H1 (cell line): ENCODE measurements around the gene KRTAP24-1. TPM values are rescaled to one million over a fixed set of nuclear protein-coding genes. Genes with fewer than 3 reads are reported as not detected.

ENCODE experiments used
- CTCF ChIA-PET: fragments of 300-600 bp; sonication (Branson Sonifier 250); formaldehyde crosslinking; loops from one replicate; lab custom pipeline; 2021; ENCODE audit not compliant: partially characterized antibody; lab: Charles Lee
- POLR2A ChIA-PET: fragments of 300-600 bp; sonication (Branson Sonifier 250); formaldehyde crosslinking; loops from one replicate; lab custom pipeline; 2021; ENCODE audit warnings: inconsistent platforms; ENCODE audit not compliant: partially characterized antibody; lab: Charles Lee
- DNase-seq, 2 experiments: peaks; one replicate each; pipeline versions ENCODE4 v3.0.0 to v3.0.0-alpha.2; 2010 to 2022; ENCODE audit warnings: low spot score in 2 of 2, low read depth in 1 of 2, mixed read lengths in 1 of 2
- FAIRE-seq: peaks from 2 replicates; lab custom pipeline; 2011; peaks lifted over from hg19 to GRCh38; lab: Jason Lieb, UNC
- H2AFZ ChIP-seq: 2 replicates; pipeline ENCODE4 v1.8.1; 2012; ENCODE audit warnings: low read length, inconsistent platforms
- H2AK5ac ChIP-seq: 2 replicates; pipeline ENCODE4 v1.6.1; 2013; ENCODE audit warnings: low read depth, low read length
- H2BK120ac ChIP-seq: replicated peaks from 2 replicates; pipeline ENCODE3; 2013; ENCODE audit warnings: low read depth, low read length, inconsistent platforms
- H2BK12ac ChIP-seq: 2 replicates; pipeline ENCODE4 v1.6.1; 2013; ENCODE audit warnings: low read depth, low read length
- H2BK15ac ChIP-seq: 2 replicates; pipeline ENCODE4 v1.6.1; 2013; ENCODE audit warnings: low read length
- H2BK20ac ChIP-seq: 2 replicates; pipeline ENCODE4 v1.6.1; 2013; ENCODE audit warnings: low read length
- H2BK5ac ChIP-seq: 2 replicates; pipeline ENCODE4 v1.6.1; 2013; ENCODE audit warnings: low read depth, low read length
- H3K14ac ChIP-seq: 2 replicates; pipeline ENCODE4 v1.6.1; 2013; ENCODE audit warnings: inconsistent platforms; ENCODE audit not compliant: insufficient read length
- H3K18ac ChIP-seq: 2 replicates; pipeline ENCODE4 v1.6.1; 2013; ENCODE audit warnings: low read length; ENCODE audit errors: extremely low read depth
- H3K23ac ChIP-seq: 2 replicates; pipeline ENCODE4 v1.6.1; 2013; ENCODE audit warnings: inconsistent platforms; ENCODE audit not compliant: insufficient read length
- H3K23me2 ChIP-seq: 2 replicates; pipeline ENCODE4 v1.6.1; 2013; ENCODE audit warnings: low read depth, low read length
- H3K27ac ChIP-seq: 2 replicates; pipeline ENCODE4 v1.6.1; 2011; ENCODE audit warnings: low read depth, low read length, inconsistent platforms
- H3K27me3 ChIP-seq, 4 experiments: replicated peaks in 1 of 4; 1 replicate in 1 of 4; 2 replicates in 3 of 4; pipeline versions ENCODE4 v1.6.1 to v1.8.1; 2011 to 2013; ENCODE audit warnings: low read length in 3 of 4, mild to moderate bottlenecking in 3 of 4, inconsistent platforms in 2 of 4, mixed read lengths in 2 of 4, moderate library complexity in 1 of 4; ENCODE audit not compliant: control insufficient read depth in 3 of 4, insufficient read depth in 3 of 4; ENCODE audit errors: extremely low read depth in 1 of 4
- H3K36me3 ChIP-seq, 4 experiments: 2 replicates each; pipeline versions ENCODE4 v1.6.1 to v1.8.1; 2011 to 2013; ENCODE audit warnings: mild to moderate bottlenecking in 4 of 4, low read length in 3 of 4, moderate library complexity in 2 of 4, control low read depth in 1 of 4, inconsistent platforms in 1 of 4; ENCODE audit not compliant: insufficient read depth in 4 of 4, control insufficient read depth in 2 of 4
- H3K4ac ChIP-seq: replicated peaks from 2 replicates; pipeline ENCODE3; 2013; ENCODE audit warnings: low read length, low read depth, mixed read lengths, inconsistent platforms; ENCODE audit not compliant: insufficient read length
- H3K4me1 ChIP-seq, 4 experiments: replicated peaks in 1 of 4; 1 replicate in 1 of 4; 2 replicates in 3 of 4; pipeline versions ENCODE4 v1.6.1 to v1.8.1; 2011 to 2013; ENCODE audit warnings: low read length in 3 of 4, inconsistent platforms in 2 of 4, mixed read lengths in 1 of 4; ENCODE audit not compliant: insufficient read depth in 4 of 4, control insufficient read depth in 3 of 4
- H3K4me2 ChIP-seq, 2 experiments: 2 replicates each; pipeline versions ENCODE4 v1.6.1 to v1.8.1; 2011 to 2013; ENCODE audit warnings: low read depth in 2 of 2, low read length in 2 of 2, control low read depth in 1 of 2, inconsistent platforms in 1 of 2, mild to moderate bottlenecking in 1 of 2; ENCODE audit not compliant: insufficient read depth in 1 of 2
- H3K4me3 ChIP-seq, 4 experiments: fragments of 200-600, 300-600 bp in 1 of 4; sonication (generic), shearing (Covaris generic), sonication (Bioruptor Twin) in 1 of 4; 2 replicates each; pipeline versions ENCODE4 v1.5.1 to v1.8.1; 2011 to 2016; ENCODE audit warnings: low read length in 4 of 4, low read depth in 3 of 4, control low read depth in 2 of 4, inconsistent platforms in 2 of 4, mild to moderate bottlenecking in 2 of 4, mixed read lengths in 1 of 4, moderate library complexity in 1 of 4; ENCODE audit not compliant: insufficient read depth in 2 of 4; ENCODE audit errors: extremely low read depth in 1 of 4
- H3K56ac ChIP-seq: replicated peaks from 2 replicates; pipeline ENCODE3; 2013; ENCODE audit warnings: low read depth, mild to moderate bottlenecking, mixed read lengths, low read length, inconsistent platforms; ENCODE audit not compliant: insufficient read length
- H3K79me1 ChIP-seq: 2 replicates; pipeline ENCODE4 v1.6.1; 2013; ENCODE audit warnings: low read depth, low read length, control low read depth
- H3K79me2 ChIP-seq, 2 experiments: 2 replicates each; pipeline versions ENCODE4 v1.6.1 to v1.8.1; 2012 to 2013; ENCODE audit warnings: low read length in 2 of 2, mild to moderate bottlenecking in 2 of 2, inconsistent platforms in 1 of 2; ENCODE audit not compliant: insufficient read depth in 2 of 2, control insufficient read depth in 1 of 2
- H3K9ac ChIP-seq, 4 experiments: replicated peaks in 1 of 4; 1 replicate in 1 of 4; 2 replicates in 3 of 4; pipeline versions ENCODE4 v1.6.1 to v1.8.1; 2011 to 2013; ENCODE audit warnings: low read depth in 3 of 4, low read length in 3 of 4, control low read depth in 2 of 4, mild to moderate bottlenecking in 2 of 4, moderate library complexity in 2 of 4, inconsistent platforms in 1 of 4; ENCODE audit errors: extremely low read depth in 1 of 4
- H3K9me3 ChIP-seq, 2 experiments: 2 replicates each; pipeline versions ENCODE4 v1.6.1 to v1.8.1; 2012 to 2013; ENCODE audit warnings: mild to moderate bottlenecking in 2 of 2, moderate library complexity in 2 of 2, control low read depth in 1 of 2, inconsistent platforms in 1 of 2, low read depth in 1 of 2, low read length in 1 of 2, mixed read lengths in 1 of 2; ENCODE audit not compliant: insufficient read depth in 2 of 2
- H4K20me1 ChIP-seq, 2 experiments: replicated peaks in 1 of 2; 2 replicates each; pipeline versions ENCODE3 to v1.8.1; 2011 to 2013; ENCODE audit warnings: inconsistent platforms in 2 of 2, low read length in 2 of 2, mild to moderate bottlenecking in 1 of 2; ENCODE audit not compliant: insufficient read depth in 2 of 2, control insufficient read depth in 1 of 2
- H4K5ac ChIP-seq: 2 replicates; pipeline ENCODE4 v1.6.1; 2013; ENCODE audit warnings: low read length, low read depth, mixed read lengths, inconsistent platforms; ENCODE audit not compliant: insufficient read length
- H4K8ac ChIP-seq: 2 replicates; pipeline ENCODE4 v1.8.0; 2013; ENCODE audit warnings: mild to moderate bottlenecking, moderate library complexity, low read length, inconsistent platforms; ENCODE audit not compliant: insufficient read depth; ENCODE audit errors: extremely low read depth
- H4K91ac ChIP-seq: replicated peaks from 2 replicates; pipeline ENCODE3; 2013; ENCODE audit warnings: low read length, mixed read lengths, inconsistent platforms; ENCODE audit not compliant: insufficient read length
- ASH2L ChIP-seq: fragments of 200-600, 300-600 bp; sonication (generic); IDR thresholded peaks from one replicate; pipeline ENCODE4 v1.7.1; 2017; ENCODE audit warnings: low read length
- CBX5 ChIP-seq: fragments of 300-800, 300-1000 bp; sonication (generic); IDR thresholded peaks from 2 replicates; pipeline ENCODE4 v1.7.1; 2016; ENCODE audit warnings: antibody characterized with exemption, low read length, low read depth
- CEBPB ChIP-seq: IDR thresholded peaks from 2 replicates; pipeline ENCODE4 v1.6.1; 2012; ENCODE audit warnings: low read depth, low read length
- CREB1 ChIP-seq: IDR thresholded peaks from 2 replicates; pipeline ENCODE4 v1.6.1; 2012; ENCODE audit warnings: inconsistent platforms
- CTBP2 ChIP-seq: IDR thresholded peaks from 2 replicates; pipeline ENCODE4 v1.7.0; 2011; ENCODE audit warnings: borderline replicate concordance, mild to moderate bottlenecking, moderate library complexity, mixed read lengths, low read length; ENCODE audit not compliant: insufficient read depth, insufficient read length
- EP300 ChIP-seq, 2 experiments: IDR thresholded peaks; 1 replicate in 1 of 2; 2 replicates in 1 of 2; pipeline ENCODE4 v1.6.1; 2011 to 2012; ENCODE audit warnings: low read depth in 2 of 2, low read length in 2 of 2, mild to moderate bottlenecking in 2 of 2, borderline replicate concordance in 1 of 2, inconsistent platforms in 1 of 2, moderate library complexity in 1 of 2
- HDAC6 ChIP-seq: IDR thresholded peaks from one replicate; pipeline ENCODE4 v1.7.1; 2012; ENCODE audit warnings: low read depth, mild to moderate bottlenecking, inconsistent platforms, low read length, moderate library complexity
- NRF1 ChIP-seq: IDR thresholded peaks from 2 replicates; pipeline ENCODE4 v1.6.1; 2011; ENCODE audit warnings: mild to moderate bottlenecking, low read depth, low read length, improper control_type of control experiment
- POLR2A ChIP-seq, 2 experiments: IDR thresholded peaks; 1 replicate in 1 of 2; 2 replicates in 1 of 2; pipeline ENCODE4 v1.6.1; 2011; ENCODE audit warnings: low read depth in 2 of 2, low read length in 2 of 2, mild to moderate bottlenecking in 2 of 2; ENCODE audit errors: control extremely low read depth in 1 of 2
- POU5F1 ChIP-seq: IDR thresholded peaks from 2 replicates; pipeline ENCODE4 v1.6.1; 2011; ENCODE audit warnings: low read depth, mild to moderate bottlenecking, low read length, moderate library complexity
- SAP30 ChIP-seq: fragments of 300-600 bp; sonication (generic); IDR thresholded peaks from 2 replicates; pipeline ENCODE4 v1.7.1; 2012; ENCODE audit warnings: low read length, moderate library complexity, mild to moderate bottlenecking, inconsistent platforms; ENCODE audit not compliant: insufficient read depth, insufficient replicate concordance
- SUZ12 ChIP-seq: fragments of 200-600 bp; sonication (generic); IDR thresholded peaks from 2 replicates; pipeline ENCODE4 v1.6.1; 2012; ENCODE audit warnings: mild to moderate bottlenecking, inconsistent platforms, low read length, moderate library complexity, mixed read lengths
- TAF7 ChIP-seq: optimal IDR thresholded peaks from 2 replicates; pipeline ENCODE3; 2011; ENCODE audit warnings: low read depth, mild to moderate bottlenecking, inconsistent platforms, low read length, moderate library complexity, borderline replicate concordance
- WGBS, 2 experiments: shearing (Covaris generic) in 1 of 2; methylation state at CpG; one replicate each; pipeline versions ENCODE4 v1.1.6 to v1.1.7; 2013 to 2015; ENCODE audit warnings: low lambda C conversion rate in 2 of 2, mixed read lengths in 2 of 2, inconsistent platforms in 1 of 2, low coverage in 1 of 2, missing lambda C conversion rate in 1 of 2; ENCODE audit not compliant: insufficient replicate concordance in 2 of 2, insufficient coverage in 1 of 2, insufficient read length in 1 of 2; ENCODE audit errors: extremely low coverage in 1 of 2, missing lambda C conversion rate in 1 of 2; 5-methylcytosine and 5-hydroxymethylcytosine counted together
- polyA plus RNA-seq, 7 experiments: library from polyadenylated mRNA; depleted of rRNA in 3 of 7; stranded (reverse) in 5 of 7; unstranded in 2 of 7; fragments of >200 nt in 5 of 7; fragments of 200-250 nt in 2 of 7; gene quantifications; 1 replicate in 5 of 7; 2 replicates in 1 of 7; 4 replicates in 1 of 7; pipeline versions ENCODE4 v1.2.1 to v1.2.3, GENCODE V29; 2011 to 2013; ENCODE audit warnings: missing spikeins in 2 of 7, mixed read lengths in 2 of 7
- total RNA-seq: library from RNA; stranded (reverse); fragmentation: NEBNext Ultra II Directional; extraction: Animal tissue kit (Norgen Biotek cat#: 25700); gene quantifications from 2 replicates; pipeline ENCODE4 v1.2.1, GENCODE V29; 2021
- TF ChIP-seq, protein P1 (sequence below): IDR thresholded peaks from 2 replicates; pipeline ENCODE4 v1.6.1; 2012; ENCODE audit warnings: inconsistent platforms

Gene KRTAP24-1
- total and polyA plus RNA-seq, 2 of the 8 experiments (the other 6 are each of a cell fraction or from before 2014, with no cell fraction given): not detected

DNA sequence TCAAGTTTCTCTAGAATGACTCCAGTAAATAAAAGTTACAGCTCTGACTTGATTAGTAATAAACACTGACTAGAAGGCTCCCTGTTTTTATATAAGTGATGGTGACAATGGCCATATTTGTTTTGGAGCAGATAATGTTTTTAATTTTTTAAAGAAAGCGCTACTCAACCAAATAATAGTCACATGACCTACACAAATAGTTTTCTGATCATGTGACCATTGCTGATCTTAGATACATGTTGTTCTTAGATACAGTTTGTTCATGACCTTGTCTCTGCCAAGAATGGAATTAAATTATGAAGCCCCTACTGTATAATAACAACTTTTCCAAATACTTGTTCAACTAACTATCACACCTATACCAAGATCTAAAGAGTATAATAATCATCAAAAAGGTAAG lies 44.6 kb downstream of the KRTAP24-1 start:
- no peak overlapping the region for H3K4me3 ChIP-seq
- no peak overlapping the region for H3K4me2 ChIP-seq
- no peak overlapping the region for H3K9ac ChIP-seq
- H3K56ac ChIP-seq: no peak overlapping the region
- no peak overlapping the region for H2AFZ ChIP-seq
- ChIA-PET CTCF (no interaction called here), POLR2A (no interaction called here)
- no peak overlapping the region for H3K4ac ChIP-seq
- H2AK5ac ChIP-seq: no peak overlapping the region
- no peak overlapping the region for H2BK15ac ChIP-seq
- H3K27ac ChIP-seq: no peak overlapping the region
- 88% methylated on average over 1 of the region's 1 CpG; no CpG with 5 or more reads in 1 of the 2 experiments for WGBS, 2 experiments
- no peaks in the 10 kb centered on the region for H3K23me2 ChIP-seq
- no peak overlapping the region for H2BK20ac ChIP-seq
- no peak overlapping the region for H2BK5ac ChIP-seq
- no peaks in the 10 kb centered on the region for H3K36me3 ChIP-seq
- no peak for DNase-seq
- no peak overlapping the region for H4K8ac ChIP-seq
- no peak for FAIRE-seq
- H4K20me1 ChIP-seq: no peaks in the 10 kb centered on the region
- no peak overlapping the region for H2BK120ac ChIP-seq
- no peaks in the 10 kb centered on the region for H3K79me2 ChIP-seq
- no peaks in the 10 kb centered on the region for H3K4me1 ChIP-seq
- H3K9me3 ChIP-seq: no peaks in the 10 kb centered on the region
- no peak overlapping the region for H2BK12ac ChIP-seq
- no peaks in the 10 kb centered on the region for H3K79me1 ChIP-seq
- H3K18ac ChIP-seq: no peak overlapping the region
- H4K5ac ChIP-seq: no peak overlapping the region
- H3K14ac ChIP-seq: no peak overlapping the region
- H4K91ac ChIP-seq: no peak overlapping the region
- no peak overlapping the region for H3K23ac ChIP-seq
- H3K27me3 ChIP-seq: no peaks in the 10 kb centered on the region
- TF ChIP-seq POLR2A (IDR thresholded peaks at IDR 0.05; ENCODE audit: control extremely low read depth in 1 of 2, low read depth in 2 of 2, low read length in 2 of 2) (no peak), CREB1 (no peak), CTBP2 (no peak), HDAC6 (no peak), SAP30 (no peak), TAF7 (no peak), POU5F1 (no peak), ASH2L (no peak), CEBPB (no peak), SUZ12 (no peak), NRF1 (no peak), CBX5 (no peak), EP300 (IDR thresholded peaks at IDR 0.05; ENCODE audit: borderline replicate concordance in 1 of 2, low read depth in 2 of 2, low read length in 2 of 2) (no peak)
- TF ChIP-seq, protein P1, sequence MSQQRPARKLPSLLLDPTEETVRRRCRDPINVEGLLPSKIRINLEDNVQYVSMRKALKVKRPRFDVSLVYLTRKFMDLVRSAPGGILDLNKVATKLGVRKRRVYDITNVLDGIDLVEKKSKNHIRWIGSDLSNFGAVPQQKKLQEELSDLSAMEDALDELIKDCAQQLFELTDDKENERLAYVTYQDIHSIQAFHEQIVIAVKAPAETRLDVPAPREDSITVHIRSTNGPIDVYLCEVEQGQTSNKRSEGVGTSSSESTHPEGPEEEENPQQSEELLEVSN: no peak
